ENCODE measurements around the gene NAT16.

The NAT16 gene

DNA sequence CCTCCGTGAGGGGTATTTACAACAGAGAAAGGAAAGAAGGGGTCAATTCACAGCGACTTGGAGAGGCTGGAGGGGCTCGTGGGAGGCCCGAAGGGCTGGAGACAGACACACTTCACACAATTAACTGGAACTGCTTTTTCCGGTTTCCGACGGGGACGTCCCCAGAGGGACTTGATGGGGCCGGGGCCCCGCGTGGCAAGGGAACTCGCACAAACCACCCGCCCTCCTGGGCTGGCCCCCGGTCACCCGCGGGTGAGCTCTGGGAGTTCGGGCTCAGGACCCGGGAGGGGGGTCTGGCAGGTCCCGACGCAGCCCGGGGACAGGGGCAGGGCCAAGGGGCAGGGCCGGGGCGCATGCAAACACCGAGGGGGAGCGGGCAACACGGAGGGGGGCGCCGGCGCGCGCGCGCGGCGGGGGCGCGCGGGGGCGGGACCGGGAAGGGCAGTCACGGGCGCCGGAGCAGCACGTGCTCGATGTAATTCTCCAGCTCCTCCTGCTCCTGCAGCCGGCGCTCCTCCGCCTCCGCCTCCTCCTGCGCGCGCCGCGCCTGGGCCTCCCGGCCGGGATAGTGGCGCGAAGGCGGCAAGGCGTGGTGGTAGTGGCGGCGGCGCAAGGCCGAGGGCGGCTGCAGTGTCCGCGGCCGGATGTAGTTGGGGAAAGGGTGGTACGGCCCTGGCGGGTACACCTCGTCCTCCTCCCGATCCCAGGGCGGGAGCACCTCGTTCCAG is 17.4 kb downstream of the NAT16 start:
- peak overlapping the region in 1 of 21 experiments; percentile 7 for H3K27ac ChIP-seq
- H3K4me3 ChIP-seq = peak overlapping the region in 6 of 7 experiments; percentile 12 to 34 (median 28)

DNA sequence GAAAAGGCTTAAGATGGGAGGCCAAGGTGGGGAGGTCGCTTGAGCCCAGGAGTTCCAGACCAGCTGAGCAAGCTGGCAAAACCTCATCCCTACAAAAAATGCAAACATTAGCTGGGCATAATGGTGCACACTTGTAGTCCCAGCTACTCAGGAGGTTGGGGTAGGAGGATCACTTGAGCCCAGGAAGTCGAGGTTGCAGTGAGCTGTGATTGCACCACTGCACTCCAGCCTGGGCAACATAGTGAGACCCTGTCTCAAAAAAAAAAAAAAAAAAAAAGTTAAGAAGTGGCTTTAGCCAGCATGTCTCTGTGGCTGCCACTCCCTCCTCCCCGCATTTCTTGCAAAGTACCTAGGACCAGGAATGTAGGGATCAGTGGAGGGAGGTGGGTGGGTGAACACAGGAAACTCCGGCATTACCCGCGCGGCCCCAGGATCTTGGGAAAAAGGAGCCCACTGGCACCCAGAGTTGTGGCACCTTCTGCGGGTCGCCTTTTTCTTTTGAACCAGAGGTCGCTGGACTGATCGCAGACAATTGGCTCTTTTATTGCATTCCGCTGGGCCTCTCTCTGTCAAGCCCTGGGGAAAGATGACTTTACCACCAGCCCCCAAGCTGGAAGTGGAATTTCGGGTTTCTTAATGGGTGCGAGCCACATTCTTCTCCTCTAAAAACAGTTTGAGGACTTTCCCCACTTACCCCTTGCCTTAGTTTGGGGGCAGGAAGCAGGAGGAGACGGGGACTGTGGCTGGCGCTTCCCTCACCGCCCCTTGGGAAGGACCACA is 18.2 kb downstream of the NAT16 start:
- H3K27ac ChIP-seq = peak overlapping the region in 1 of 21 experiments; percentile 7
- H3K4me3 ChIP-seq = no peak overlapping the region

GRCh38 chr7:101160910-101161309 is 19.2 kb downstream of the NAT16 start:
- H3K4me3 ChIP-seq = no peak overlapping the region
- no peak overlapping the region for H3K27ac ChIP-seq

- Histone ChIP-seq H3K27ac (no peak overlapping the region), H3K4me3 (no peak overlapping the region)
These were observed 20.1 kb downstream of the NAT16 start for GRCh38 chr7:101159696-101160674.

DNA sequence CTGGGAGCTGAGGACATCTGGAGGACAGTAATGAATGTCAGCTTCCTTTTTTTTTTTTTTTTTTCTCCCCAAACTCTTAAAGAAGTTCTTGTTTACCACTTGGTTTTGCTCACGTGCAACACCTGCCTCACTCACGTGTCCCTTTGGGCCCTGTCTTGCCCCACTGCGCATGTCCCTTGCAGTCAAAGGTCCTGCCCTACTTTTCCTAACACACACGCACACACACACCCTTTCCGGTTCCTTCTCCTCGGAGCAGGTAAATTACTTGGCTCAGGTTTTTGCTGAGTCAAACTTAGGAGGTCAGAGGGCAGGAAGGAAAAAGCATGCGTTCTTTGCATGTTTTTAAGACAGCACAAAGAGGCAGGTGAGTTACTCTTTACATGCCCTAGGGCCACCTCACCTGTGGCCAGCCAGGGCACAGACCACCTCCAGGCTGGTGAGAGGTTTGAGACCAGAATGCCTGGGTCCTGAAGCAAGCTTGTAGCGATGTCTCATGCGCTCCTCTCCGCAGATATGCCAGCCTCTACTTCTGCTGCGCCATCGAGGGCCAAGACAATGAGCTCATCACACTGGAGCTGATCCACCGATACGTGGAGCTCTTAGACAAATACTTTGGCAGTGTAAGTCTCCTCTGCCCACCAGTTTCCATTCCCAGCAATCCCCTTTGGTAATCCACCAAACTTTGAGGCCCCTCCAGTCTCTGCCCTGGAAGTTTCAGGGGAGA is 23.1 kb downstream of the NAT16 start:
- Histone ChIP-seq H3K27ac (no peak overlapping the region), H3K4me3 (no peak overlapping the region)

DNA sequence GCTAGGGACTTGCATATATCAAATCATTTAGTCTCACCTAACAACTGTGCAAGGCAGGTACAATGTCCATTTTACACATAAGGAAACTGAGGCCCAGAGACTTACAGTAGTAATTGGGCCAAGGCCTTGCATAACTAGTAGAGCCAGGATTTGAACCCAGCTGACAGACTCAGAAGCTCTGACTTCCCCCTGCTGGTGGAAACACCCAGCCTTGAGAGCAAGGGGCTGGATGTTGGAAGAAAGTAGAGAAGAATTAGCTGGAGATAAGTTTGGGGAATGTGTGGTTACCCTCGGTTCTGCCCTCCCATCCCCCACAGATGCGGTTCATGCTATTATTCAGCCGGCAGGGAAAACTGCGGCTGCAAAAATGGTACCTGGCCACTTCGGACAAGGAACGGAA is 23.8 kb downstream of the NAT16 start:
- H3K4me3 ChIP-seq = no peak overlapping the region
- H3K27ac ChIP-seq = no peak overlapping the region

- H3K4me3 ChIP-seq = peak overlapping the region; percentile 74 to 96 (median 89)
- peak overlapping the region in 18 of 21 experiments; percentile 42 to 94 (median 79) for H3K27ac ChIP-seq
These were observed 24.8 kb downstream of the NAT16 start for GRCh38 chr7:101155303-101155702.

DNA sequence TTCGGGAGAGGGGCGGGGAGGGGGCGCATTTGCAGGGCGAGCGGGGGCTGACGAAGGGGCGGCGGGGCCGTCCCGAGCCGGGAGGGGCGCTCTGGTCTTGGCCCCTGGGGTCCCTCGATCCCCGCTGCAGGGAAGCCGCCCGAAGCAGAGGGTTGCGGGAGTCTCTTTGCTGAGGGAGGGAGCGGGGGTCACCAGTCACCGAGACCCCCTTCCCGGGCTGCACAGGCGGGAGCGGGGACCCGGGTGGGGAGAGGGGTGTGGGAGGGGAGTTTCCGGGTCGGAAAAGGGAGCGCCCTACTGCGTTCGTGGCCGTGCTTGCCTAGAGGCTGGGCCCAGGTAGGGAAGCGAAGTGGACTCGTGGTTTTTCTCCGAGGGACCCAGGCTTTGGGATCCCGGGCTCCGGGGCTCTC is 25.4 kb downstream of the NAT16 start:
- Histone ChIP-seq H3K27ac (peak overlapping the region in 20 of 21 experiments; percentile 42 to 94 (median 78)), H3K4me3 (peak overlapping the region; percentile 74 to 96 (median 89))

DNA sequence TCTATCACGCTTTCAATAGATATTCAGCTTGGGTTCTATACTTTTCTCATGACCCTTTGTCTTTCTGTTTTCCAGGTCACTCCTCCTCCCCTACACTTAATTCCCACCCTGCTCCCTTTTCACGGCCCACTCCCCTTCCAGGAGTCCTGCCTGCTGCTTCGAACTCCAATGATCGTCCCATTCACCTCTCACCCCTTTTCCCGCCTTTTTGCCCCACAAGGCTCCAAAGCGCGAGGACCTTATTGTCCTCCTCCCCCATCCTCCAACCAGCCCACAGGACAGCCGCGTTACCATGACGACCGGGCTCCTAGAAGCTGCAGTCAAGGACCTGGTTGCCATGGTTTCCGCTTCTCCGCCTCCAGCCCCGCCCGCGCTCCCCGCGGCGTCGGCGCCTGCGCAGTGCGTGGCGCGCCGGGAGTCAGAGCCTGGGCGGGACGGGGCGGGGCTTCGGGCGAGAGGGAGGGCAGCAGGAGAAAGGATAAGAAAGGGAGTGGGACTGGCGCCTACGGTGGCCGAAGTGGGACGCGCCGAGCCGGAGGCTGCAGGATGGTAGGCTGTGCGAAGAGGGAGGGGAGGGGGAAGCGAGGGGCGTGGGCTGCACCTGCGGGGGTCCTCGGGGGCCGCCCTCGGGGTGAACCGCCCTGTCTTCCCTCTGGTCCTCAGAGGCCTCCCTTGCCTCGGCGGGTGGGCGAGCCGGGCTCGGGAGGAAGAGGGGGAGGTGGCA is 26.0 kb downstream of the NAT16 start, which contains the start of gene AP1S1:
TSS of gene AP1S1 (plus strand) at position 508 of the 724 bp plus-strand sequence. CDS start at position 547, 39 bp downstream.
- Histone ChIP-seq H3K27ac (peak within 1 kb of the TSS in 20 of 21 experiments; percentile 42 to 94 (median 78)), H3K4me3 (peak within 1 kb of the TSS; percentile 74 to 96 (median 89))

GRCh38 chr7:101151908-101152651 is 28.0 kb downstream of the NAT16 start:
- Histone ChIP-seq H3K4me3 (no peak overlapping the region), H3K27ac (no peak overlapping the region)

- Histone ChIP-seq H3K27ac (peak overlapping the region in 3 of 21 experiments; percentile 3 to 37 (median 7)), H3K4me3 (no peak overlapping the region)
These were observed 39.2 kb downstream of the NAT16 start for GRCh38 chr7:101140746-101141382.

- Histone ChIP-seq H3K27ac (peak overlapping the region in 2 of 21 experiments; percentile 7 to 53), H3K4me3 (no peak overlapping the region)
These were observed 39.8 kb downstream of the NAT16 start for GRCh38 chr7:101140339-101140699.

GRCh38 chr7:101138213-101138870 is 41.8 kb downstream of the NAT16 start:
- Histone ChIP-seq H3K4me3 (no peak overlapping the region), H3K27ac (peak overlapping the region in 19 of 21 experiments; percentile 1 to 81 (median 53))

DNA sequence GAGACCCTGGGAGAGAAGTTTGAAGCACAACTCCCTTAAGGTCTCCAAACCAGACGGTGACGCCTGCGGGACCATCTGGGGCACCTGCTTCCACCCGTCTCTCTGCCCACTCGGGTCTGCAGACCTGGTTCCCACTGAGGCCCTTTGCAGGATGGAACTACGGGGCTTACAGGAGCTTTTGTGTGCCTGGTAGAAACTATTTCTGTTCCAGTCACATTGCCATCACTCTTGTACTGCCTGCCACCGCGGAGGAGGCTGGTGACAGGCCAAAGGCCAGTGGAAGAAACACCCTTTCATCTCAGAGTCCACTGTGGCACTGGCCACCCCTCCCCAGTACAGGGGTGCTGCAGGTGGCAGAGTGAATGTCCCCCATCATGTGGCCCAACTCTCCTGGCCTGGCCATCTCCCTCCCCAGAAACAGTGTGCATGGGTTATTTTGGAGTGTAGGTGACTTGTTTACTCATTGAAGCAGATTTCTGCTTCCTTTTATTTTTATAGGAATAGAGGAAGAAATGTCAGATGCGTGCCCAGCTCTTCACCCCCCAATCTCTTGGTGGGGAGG is 42.4 kb downstream of the NAT16 start:
- peak overlapping the region in 18 of 21 experiments; percentile 4 to 81 (median 54) for H3K27ac ChIP-seq

GRCh38 chr7:101134399-101134980 is 45.6 kb downstream of the NAT16 start:
- Histone ChIP-seq H3K27ac (peak overlapping the region in 4 of 21 experiments; percentile 11 to 48 (median 34)), H3K4me3 (no peak overlapping the region)

More for the DNA sequence above, 42.4 kb downstream of the NAT16 start:
- H3K4me3 ChIP-seq = no peak overlapping the region

Measured in skin epidermis (tissue), 12 donors.